Ecto neural progenitor cell (in vitro differentiated cells): Measurements from ENCODE around the gene HOXA10.

Experiments
- DNase-seq: peaks from one replicate; pipeline ENCODE4 v3.0.0-alpha.2; 2018; ENCODE audit warnings: low spot score

Gene HOXA10

GRCh38 chr7:27173956-27174873 is at the start of gene HOXA10:
Gene HOXA10, minus strand, starts transcription at chr7:27174320. Its CDS starts 14 bp downstream, at chr7:27174306.
- no peak for DNase-seq

DNA sequence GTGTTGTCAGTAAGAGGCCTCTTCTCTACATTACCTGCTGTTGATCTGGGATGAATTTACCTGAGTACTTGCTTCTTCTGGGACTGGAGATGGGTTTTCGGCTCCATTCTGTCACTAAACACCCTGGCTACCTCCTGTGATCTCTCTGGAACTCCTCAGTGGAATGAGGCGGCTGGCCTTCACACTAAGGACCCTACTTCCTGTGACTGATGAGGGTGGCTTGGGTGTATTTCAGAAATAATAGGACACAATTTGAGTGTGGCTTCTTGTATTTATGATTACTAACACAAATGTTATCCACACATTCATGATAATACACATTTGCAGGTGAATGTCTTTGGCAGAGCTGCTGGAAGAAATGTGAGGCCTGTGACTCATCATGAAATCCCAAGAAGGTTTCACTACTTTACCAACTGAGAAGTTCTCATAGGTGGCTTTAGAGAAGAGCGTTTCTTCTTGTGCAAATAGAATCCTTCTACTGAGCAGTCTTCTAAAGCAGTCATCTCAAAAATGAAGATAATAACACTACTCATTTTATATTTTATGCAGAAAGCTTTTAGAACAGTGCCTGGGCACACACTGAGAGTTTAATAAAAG is 47.2 kb upstream of the HOXA10 start:
- no peak for DNase-seq

DNA sequence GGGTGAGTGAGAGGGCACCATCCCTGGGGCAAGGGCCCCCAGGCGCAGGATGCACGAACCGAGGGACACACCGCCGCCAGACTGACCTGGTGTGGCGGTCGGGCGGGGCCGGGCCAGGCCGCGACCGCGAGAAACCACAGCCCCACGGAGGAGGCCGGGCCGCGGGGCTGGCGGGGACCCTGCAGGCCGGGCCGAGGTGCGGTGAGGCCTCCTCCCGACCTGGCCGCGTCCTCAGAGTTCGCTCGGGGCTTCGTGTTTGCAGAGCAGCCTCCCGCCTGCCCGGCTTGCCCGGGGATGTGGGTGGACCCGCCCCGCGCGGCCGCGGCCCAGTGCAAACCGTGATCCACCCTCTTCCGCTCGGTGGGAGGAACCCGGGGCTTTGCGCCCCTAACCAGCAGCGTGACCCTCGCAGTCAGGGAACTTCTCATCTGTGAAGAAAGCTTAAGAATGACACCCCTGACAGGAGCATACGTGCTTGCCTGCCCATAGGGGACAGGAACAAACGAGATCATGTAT is 46.4 kb upstream of the HOXA10 start:
- no peak for DNase-seq

GRCh38 chr7:27219821-27220220 is 45.7 kb upstream of the HOXA10 start:
- no peak for DNase-seq

DNA sequence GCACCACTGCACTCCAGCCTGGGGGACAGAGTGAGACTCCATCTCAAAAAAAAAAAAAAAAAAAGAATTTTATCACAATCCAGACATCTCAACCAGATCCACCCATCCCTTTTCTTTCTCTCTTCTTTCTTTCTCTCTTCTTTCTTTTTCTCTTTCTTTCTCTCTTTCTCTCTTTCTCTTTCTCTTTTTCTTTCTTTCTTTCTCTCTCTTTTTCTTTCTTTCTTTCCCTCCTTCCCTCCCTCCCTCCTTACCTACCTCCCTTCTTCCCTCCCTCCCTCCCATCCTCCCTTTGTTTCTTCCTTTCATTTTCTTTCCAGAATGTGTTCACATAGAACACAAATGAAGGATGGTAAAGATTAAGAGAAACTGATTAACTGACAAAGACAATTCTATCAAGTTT is 43.8 kb upstream of the HOXA10 start:
- DNase-seq, result no peak

DNA sequence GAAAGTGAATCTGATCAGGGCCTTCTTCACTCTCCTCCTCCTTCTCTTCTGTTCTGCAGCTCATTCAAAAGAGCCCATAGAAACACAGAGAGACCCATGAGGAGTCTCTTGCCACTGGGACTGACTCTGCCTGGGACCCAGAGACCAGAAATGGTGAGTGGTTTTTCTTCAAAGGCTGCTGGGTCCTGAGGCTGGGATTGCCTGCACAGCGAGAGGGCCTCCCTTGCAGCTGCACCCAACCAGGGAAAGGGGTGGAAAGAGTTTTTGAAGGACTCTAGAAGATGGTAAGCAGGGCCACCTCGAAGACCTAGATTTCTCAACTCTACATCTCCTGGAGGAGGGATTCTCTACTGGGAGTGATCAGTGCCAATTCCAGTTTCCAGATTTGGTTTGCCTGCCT is 41.2 kb upstream of the HOXA10 start:
- DNase-seq, result no peak

GRCh38 chr7:27214239-27214950 is 40.3 kb upstream of the HOXA10 start:
- no peak for DNase-seq

GRCh38 chr7:27213433-27214238 is 39.5 kb upstream of the HOXA10 start:
- DNase-seq, result no peak

DNA sequence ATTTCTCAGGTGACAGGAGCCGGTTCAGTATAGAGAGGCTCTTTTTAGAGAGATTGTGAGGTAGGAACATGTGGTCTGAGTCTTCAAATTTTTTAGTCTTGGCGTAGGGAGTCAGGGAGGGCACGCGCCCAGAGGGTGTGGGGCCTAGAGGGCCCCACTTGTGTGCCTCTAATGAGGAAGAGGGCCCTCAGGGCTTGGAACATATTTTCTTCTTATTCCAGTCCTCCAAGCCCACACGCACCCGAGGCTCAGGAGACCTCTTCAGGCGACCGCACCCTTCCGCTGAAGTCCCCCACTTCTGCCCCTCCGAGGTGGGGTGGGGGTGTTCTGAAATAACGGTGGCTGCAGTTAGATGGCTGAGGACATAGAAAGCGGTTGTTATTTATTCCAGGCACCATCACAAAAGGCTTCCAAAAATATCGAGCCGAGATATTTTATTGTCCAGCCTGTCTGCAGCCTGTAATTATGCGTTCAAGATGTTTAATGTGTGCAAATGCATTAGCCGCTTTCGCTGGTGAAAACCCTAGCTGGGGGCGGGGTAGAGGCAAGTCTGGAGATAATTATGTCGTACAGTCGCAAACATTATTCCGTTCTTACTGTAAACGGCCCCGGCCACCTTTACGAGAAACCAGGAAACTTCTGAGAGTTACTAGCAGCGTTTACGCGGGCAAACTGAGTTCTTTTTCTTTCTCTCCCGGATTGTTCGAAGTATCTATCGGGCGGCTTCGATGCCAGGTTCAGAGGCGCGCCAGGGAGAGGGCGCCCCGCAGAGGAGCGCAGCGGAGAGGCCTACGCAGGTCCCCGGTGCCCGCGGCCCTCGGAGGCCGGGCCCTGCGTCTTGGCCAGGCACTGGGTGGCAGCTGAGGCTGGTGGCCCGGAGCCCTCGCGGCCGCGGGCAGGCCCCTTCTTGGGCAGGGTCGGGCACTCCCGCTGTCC is 38.6 kb upstream of the HOXA10 start:
- no peak for DNase-seq

DNA sequence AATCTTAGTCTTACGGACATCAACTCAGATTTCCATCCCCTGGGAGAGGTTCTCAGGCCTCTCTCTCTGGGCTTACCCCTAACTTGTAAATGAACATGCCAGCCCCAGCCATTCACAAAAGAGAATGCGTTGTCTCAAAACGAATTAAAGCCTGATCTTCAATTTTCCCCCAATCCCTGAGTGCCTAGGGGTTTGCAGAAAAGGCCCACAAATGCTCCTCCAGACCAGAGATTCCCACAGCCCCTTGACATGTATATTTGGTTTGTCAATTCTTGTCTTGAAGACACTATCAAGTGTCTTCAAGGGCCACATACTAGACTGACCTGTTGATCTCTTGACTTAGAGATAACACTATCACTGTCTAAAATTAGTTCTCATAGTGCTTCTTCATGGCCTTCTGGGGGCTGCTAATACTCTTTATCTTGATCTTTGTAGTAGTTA is 37.7 kb upstream of the HOXA10 start:
- DNase-seq, result no peak

DNA sequence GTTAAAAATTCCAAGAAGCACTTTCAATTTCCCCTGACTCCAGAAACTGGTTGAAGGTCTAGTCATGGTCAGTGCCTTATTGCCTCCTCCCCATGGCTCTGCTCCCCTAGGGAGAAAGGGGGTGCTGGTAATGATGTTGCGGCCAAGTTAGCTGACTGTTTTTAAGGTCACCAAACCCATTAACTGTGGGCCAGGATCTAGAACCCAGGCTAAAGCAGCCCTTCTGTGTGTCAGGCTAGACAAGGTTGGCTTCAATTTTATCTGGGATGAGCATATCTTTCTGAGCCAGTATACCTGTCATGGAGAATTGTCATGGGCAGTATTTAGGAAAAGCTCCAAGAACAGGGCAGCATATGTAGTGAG is 36.9 kb upstream of the HOXA10 start:
- DNase-seq, result no peak

DNA sequence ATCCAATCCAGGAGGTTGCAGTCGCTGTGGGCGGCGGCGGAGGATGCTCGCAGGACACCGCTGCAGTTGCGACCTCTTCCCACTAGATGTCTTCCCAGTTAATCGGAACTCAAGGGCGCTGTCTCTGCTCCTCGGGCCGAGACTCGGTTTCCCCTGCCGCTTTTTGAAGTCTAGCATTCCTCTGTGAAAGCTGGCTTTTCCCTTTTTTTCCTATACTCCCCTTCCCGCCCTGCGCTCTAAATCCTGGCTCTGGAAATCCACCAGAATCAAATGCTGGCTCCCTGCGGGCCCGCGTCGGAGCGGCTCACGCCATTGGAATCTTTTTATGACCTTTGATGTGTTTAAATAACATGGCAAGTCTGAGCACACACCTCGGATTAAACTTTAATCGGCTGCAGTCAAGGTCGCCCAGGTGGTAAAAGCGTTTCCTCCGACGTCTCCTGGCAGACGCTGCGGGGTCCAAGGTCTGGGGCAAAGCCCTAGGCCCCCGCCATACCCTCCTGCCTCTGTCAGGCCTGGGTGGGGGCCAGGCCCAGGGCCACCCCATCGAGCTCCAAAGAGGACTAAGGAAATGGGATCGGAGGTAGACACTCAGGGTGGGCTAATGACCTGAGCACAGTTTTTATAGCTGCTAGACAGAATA is 36.4 kb upstream of the HOXA10 start:
- DNase-seq, result peak; percentile 83

- DNase-seq, result no peak
Measured at GRCh38 chr7:27209933-27210440, 35.9 kb upstream of the HOXA10 start.

GRCh38 chr7:27208998-27209397 is 34.9 kb upstream of the HOXA10 start:
- DNase-seq, result no peak

GRCh38 chr7:27207348-27207985 is 33.3 kb upstream of the HOXA10 start:
- DNase-seq, result no peak

GRCh38 chr7:27205325-27206280 is 31.5 kb upstream of the HOXA10 start:
- DNase-seq, result peak; percentile 52

- peak; percentile 63 for DNase-seq
Measured at GRCh38 chr7:27204851-27205322, 30.8 kb upstream of the HOXA10 start.

- DNase-seq, result peak; percentile 38
Measured at GRCh38 chr7:27203964-27204594, 30.0 kb upstream of the HOXA10 start.
